DMS79 treated with DMSO at 0.1 percent for 48 hours (cell line): Measurements from ENCODE around the gene COL6A5.
"Not testable (repeated sequence)": the region's sequence is repeated elsewhere in the genome, so short reads cannot be mapped to it uniquely, and the experiment has no call there.

Experiments used
- DNase-seq: peaks from one replicate; lab custom pipeline; 2025; lab: John Stamatoyannopoulos, UW

The COL6A5 gene

DNA sequence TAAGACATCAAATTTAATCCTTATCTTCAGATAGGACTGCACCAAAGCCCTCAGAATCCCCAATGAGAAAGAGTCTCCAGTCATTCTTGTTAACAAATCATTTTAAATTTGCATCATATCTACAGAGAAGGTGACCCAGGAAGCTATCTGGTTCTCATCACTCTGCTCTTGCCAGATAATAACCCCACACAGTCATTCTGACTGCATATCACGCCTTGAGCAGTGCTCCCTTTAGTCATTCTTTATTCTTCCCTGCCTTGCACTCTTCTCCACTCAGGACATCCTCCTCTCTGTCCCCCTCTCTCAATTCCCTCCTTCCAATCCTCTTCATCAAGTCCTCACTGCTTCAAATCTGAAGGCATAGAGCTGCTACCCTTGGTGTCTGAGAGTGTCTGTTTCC is 87.8 kb downstream of the COL6A5 start:
- DNase-seq, result no peak

DNA sequence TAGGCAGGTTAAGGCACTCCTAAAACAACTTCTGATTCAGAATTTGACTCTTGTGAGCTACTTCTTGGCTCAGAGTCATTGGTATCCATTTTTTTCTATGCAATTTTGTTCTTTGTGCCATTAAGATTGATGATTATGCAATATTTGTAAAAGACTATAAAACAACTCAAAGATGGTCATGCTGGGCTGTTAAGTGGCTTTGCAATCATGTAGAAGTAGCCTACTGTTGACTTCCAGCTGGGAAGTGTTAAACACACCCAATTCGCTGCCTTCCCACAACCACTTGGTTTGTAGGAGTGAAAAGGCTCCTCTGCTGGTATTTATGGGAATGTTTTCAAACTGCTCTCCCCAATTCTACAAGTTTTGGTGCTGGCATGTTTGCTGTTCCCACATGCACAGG is 96.8 kb downstream of the COL6A5 start:
- no peak for DNase-seq

DNA sequence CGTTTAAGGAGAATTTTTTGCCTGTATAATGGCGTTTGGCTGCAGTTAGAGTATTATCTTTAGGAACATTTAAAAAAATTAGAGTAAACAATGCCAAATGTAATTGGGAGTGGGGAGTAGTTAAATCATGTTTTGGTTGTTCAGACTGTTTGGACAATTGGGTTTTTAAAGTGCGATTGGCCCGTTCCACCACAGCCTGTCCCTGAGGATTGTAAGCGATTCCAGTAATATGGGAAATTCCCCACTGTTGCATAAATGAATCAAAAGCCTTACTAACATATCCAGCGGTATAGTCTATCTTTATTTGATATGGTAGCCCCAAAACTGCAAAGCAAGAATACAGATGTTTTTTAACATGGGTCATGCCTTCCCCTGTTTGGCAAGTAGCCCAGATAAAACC is 101.4 kb downstream of the COL6A5 start:
- DNase-seq, result not testable (repeated sequence)

DNA sequence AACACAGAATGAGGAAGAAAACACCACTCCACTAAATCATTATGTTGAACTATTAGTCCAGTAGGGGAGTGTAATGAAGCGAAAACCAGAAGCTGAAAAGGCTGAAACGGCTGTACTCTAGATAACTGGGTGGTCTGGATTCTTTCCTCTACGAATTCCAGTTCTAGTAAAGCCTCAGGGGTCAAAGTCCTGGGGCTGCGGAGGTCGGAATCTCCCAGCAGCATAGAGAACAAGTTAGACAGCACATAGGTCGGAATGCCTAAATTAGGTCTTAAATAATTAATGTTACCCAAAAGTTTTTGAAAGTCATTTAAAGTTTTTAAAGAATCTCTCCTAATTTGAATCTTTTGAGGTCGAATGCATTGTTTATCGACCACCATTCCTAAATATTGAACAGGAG is 102.7 kb downstream of the COL6A5 start:
- not testable (repeated sequence) for DNase-seq

DNA sequence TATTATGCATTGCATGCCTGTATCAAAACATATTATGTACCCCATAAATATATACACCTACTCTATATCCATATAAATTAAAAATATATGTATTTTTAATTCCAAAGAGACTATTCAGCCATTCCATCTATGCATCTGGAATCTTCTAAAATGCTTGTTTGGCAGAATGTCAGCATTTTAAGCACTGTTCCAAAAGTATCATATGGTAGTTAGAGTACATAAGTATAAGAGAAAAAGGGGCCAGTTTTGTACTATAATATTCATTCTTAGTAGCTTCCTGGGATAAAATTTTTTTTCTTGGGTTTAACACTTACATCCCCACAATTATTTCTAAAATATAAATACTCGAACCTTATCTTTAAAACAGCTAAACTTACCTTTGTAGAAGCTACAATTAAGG is 111.1 kb downstream of the COL6A5 start:
- DNase-seq, result no peak

DNA sequence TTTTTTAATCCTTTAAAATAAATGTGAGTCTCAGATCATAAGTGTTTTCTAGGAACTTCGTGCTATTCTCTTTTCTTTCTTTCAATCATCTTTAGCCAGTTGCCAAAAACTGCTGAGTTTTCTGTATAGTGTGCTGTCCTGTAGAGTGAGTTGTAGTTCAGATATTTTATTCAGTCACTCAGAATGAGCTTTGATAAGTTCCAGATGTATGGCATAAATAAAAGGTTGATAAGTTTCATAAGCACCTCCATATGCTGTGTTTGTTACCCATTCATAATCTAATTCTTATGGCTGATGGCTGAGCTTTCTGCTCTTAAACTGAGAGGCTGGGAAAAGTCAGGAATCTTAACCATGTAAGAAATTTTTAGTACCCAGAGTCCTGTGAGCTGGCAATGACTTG is 112.2 kb downstream of the COL6A5 start:
- DNase-seq, result no peak

DNA sequence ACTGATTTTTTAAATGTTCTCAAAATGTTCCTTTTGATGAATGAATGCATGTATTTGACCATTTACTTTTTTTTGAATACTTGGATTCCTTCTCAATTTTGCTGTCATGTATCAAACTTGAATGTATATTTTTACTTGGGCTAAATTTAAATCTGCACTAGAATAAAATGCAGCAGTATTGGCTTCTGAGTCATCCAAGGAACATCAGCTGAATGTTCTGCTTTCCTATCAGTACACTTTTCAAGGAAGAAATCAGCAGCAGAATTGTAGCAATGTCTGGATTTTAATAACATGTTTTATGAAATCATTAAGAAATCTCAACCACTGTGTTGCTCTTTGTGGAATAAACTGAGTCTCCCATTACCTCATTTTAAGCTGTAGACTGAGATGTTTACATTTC is 114.5 kb downstream of the COL6A5 start:
- no peak for DNase-seq

DNA sequence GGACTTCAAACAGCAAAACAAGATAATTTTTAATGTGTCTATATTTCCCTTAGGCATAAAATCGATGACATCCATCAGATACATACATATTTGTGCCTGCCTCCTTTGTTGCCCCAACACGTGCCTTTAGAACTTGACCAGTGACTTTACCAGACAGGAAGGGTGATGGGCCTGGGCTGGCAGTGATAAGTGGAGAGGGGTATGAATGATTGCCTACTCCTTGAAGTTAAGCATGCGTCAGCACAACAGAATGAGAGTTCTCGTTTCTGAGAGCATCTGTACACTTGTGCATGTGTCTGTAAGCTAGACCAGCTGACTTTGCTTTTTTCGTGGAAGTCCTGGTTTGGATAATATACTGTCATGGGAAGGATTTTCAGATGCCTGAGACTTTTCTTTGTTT is 116.6 kb downstream of the COL6A5 start:
- DNase-seq, result no peak

DNA sequence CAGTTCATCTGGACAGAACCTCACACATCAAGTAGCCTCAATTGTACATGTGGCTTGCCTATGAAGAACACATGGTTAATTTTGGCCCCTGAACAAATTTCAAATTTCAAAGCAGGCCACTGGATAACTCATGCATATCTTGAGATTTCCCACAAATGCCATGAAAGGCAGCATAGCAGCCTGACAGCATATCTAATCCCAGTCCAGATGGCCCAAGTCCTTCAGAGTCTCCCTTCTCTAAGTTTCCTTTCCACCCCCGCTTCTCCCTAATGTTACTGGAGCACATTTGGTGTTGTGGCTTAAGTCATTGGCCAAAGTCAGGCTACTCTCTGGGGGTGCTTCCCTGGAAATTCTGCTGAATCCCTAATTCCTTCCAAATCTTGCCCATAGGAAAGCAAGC is 117.7 kb downstream of the COL6A5 start:
- no peak for DNase-seq

DNA sequence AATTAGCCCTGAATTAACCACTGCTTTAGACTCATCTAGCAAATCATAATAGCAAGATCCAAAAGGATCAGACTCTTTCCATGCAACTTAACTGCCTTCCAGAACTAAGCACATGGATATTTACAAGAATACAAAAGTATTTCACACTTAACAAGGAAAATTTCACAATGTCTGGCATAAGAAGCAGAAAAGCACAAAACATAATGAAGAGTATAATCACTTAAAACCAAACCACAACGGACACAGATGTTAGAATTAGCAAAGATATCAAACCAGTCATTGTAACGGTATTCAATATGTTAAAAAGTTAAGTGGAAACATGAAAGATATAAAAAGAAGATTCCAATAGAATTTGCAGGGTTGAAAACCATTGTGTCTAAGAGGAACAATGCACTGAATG is 120.0 kb downstream of the COL6A5 start:
- DNase-seq, result no peak

DNA sequence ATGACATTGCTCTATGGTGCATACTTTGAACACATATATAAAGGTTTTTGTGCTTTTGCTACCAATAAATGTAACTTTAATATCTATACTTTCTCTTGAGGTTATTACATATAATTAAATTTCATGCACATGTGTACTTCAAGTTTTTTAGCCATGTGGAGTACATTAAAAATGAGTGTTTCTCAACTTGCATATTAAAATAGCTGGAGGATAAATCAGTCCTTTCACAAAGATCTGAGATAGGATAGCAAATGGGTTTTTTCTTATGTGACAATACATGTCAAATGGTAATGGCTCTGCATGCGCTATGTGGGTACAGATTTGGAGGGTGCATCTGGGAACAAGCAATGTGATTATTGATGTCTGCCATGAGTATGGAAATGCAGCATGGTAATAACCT is 122.8 kb downstream of the COL6A5 start:
- DNase-seq, result no peak

DNA sequence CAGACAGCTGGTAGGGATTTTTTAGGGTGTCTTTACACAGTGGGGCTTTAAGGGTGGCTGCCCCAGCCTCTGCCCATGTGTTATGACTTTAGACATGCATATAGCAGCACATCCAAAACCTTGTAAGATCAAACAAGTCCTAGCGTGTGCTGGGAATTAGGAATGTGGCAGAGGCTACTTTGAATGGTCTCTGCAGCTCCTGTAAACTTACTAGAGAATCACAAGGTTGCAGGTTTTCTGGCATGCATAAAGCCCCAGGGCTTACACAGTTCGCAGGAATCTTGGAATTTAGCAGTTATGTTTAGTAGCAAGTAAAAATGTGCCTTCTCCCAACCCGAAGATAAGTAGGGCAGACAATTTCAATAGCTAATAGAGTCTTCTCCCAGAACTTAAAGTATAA is 124.7 kb downstream of the COL6A5 start:
- no peak for DNase-seq

DNA sequence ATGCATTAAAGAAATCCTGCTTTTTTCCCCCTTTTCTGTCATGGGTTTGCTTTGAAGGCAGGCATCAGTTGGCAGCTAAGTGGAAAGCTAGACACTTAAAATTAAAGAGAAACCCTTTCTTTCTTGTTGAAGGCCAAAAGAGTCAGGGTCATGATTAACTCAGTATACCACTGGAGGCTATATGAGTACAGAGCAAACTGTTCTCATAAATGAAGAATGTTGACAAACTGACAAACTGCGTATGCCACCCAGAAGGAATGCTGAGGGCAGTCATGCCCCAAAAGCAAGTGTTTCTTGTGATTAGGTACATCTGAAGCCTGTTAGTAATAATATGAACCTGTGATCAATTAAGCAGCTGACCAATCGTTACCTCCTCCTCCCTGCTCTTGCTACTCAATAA is 127.9 kb downstream of the COL6A5 start:
- DNase-seq, result no peak

DNA sequence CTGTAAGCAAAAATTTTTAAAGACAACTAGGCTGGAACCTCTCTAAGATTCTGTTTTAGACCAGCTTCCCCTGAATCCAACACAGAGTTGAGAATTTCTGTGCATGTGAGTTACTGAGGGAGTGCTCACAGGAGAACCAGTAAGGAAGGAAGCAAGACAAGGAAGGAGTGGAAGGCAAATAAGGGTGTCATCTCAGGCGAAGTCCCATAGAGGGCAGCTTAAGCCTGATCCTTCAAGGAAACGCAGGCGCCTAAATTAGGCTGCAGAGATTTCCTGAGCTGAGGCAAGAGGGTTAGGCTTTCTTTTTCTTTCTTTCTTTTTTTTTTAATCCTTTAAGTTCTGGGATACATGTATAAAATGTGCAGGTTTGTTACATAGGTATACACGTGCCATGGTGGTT is 135.3 kb downstream of the COL6A5 start:
- no peak for DNase-seq

DNA sequence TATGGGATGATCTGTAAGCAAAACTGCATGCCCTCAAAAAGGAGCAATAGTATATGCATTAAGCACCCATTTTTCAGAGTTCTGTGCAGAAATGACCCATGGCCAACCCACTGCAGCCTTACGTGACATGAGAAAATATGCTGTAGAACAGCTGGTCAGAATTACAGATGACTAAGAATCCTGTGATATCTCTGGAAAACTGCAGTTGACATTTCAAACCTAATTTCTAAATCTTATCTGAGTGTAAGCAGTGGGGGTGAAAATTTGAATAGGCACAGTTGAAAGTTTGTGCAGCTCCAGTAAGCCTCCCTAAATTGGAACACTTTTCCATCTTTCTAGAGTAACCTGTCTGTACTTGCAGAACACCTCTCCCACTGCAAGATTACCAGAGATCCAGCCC is 142.8 kb downstream of the COL6A5 start:
- DNase-seq, result no peak

DNA sequence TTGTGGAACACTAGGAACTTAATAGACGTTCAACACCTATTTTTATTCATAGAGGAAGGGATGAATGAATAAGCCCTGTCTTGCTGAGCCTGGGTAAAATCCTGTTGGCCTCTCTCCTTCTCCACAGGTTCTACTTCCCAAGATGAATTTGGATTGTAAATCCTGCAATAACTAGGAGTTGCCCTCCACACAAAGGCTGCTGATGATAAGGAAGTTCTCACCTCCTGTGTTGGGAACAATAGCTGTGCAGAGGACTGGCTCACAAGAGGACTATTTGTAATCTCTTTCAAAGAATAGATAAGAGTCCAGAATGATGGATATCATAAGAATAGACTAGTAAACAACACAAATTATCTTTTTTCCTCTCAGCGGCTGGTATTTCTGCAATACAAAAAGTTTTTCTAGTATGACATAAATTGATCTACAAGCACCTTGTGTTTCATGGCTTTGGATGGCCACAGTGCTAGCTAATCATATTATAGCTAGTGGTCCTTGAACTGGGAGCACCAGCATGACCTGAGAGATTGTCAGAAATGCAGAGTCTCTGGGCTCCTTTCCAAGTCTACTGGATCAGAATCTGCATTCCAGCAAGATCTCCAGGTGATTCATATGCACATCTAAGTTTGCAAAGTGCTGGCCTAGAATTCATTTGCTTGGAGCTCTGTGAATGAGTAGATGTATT is 143.4 kb downstream of the COL6A5 start:
- no peak for DNase-seq

DNA sequence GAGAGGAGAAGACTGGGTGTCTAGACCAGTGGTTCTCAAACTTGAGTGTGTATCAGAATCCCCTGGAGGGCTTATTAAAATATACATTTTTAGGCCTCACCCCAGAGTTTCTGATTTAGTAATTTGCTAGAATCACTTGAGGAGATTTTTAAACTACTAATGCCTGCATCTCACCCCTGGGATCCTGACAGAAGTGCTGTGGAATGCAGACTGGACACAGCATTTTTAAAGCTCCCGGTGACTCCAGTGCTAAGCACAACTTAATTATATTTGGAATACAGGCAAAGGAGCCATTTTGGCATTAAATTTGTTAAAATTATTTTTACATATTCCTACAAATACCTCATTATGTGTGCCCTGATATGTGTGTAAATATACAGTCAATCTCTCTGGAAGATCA is 144.8 kb downstream of the COL6A5 start:
- DNase-seq, result no peak

DNA sequence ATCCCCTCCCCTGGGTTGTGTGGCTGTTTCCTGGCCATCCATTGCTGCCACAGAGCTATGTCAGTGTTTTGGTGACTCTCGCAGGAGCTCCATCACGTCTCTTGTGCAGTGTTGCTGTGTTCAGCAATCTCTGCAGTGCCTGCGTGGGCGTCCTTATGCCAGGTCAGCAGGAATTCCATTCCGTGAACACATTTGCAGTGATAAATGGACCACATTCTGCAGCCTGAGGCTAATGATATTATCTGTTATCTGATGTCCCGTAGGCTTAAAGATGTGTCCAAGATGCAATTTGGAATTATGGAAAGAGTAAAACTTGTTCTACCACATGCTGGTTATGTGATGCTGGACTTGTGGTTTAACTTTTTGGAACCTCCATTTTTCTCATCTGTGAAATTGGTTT is 146.0 kb downstream of the COL6A5 start:
- no peak for DNase-seq

DNA sequence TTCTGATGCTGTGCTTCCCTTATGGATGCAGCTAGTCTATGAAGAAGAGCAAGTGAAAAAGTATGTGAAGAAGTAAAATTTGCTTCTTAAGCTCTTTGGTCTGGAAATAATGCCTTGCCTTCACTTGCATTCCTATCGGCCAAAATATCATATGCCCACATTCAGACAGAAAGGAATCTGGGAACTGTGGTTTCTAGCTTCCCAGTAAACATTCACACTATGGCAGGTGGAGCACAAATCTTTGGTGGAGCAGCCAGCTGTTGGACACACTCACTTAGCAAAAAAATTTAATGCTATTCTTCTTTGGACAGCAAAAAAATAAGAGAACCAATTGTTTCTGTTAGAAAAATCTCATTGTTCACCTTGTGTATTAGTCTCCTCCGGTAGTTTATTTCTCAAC is 159.2 kb downstream of the COL6A5 start:
- no peak for DNase-seq

DNA sequence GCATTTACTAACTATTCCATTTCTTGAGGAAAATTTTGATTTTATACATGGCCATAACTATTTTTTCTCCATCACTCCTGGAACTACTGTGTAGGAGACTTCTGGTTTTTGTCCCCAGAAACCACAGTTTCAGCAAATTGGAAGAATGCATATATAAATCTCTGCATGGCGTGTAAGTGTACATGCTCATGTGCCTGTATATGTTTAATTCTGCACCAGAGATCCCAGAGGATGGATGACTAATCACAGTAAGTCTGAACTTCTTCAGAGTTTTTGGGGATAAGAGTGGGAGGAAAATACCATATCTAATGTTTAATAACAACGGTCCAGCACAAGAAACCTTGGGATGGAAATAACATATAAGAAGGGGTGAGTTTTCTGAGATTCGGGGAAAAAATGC is 160.6 kb downstream of the COL6A5 start:
- DNase-seq, result no peak

DNA sequence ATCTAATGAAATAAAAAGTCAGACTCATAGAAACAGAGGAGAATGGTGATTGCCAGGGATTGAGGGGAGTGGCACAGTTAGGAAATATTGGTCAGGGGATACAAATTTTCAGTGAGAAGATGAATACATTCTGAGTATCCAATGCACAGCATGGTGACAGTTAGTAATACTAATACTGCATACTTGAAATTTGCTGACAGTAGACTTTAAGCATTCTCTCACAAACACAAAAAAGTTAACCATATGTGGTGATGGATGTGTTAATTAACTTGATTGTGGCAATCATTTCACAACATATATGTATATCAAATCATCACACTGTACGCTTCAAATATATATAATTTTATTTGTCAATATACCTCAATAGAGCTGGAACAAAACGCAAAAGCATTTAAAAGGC is 162.3 kb downstream of the COL6A5 start:
- DNase-seq, result no peak

DNA sequence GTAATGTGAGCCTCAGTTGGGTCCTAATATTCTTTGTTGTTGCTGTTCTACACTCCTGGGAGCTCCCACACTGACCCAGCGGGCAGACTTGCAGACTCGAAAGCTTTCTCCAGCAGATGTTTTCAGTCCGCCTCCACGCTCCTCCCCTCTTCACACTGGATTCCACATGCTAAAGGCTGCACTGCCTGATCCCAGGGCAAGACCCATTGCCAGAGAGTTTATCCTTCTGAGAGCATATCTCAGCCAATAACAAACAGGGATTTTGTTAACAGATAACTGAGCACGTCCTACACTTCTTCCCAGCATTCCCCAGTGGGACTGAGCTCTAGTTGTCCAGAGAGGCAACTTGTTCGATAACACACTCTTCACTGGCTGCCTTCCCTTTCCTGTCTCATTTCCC is 163.5 kb downstream of the COL6A5 start:
- DNase-seq, result no peak

DNA sequence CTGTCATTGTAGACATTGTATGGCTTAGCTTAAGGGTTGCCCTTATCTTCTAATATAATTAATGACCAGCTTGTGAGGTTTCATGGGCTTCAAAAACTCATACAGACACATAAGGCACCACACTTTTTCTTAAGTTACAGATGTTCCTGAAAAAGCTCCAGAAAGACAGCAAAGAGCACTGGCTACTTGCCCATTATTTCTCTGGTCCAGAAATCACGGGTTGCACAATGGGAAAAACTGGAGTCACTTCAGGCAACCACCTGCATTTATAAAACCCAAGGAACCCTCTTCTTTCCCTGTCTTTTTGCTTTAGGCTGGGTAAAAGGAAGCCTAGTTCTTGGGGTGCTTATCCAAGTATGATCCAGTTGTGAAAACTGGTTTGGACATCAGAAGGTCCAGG is 169.2 kb downstream of the COL6A5 start:
- DNase-seq, result no peak

DNA sequence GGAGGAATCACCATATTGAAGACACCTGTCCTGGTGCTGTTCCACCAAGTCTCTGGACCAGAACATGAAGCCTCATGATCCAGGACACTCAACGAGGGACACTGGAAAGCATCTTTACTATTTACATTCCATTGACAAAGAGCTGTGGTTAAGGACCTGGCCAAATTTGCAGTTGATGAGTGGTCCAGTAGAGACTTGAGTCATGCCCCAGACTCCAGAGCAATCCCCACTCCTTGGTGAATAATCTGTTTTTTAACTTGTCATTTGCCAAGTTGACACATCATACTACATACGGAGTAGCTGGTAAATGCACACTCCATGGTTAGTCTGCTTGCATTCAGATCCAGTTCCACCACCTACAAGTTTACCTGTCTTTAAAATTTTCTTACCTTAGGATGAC is 170.3 kb downstream of the COL6A5 start:
- DNase-seq, result no peak
